GM12865 (cell line): Measurements from ENCODE around the gene ILKAP.
"Not testable (repeated sequence)": the region's sequence is repeated elsewhere in the genome, so short reads cannot be mapped to it uniquely, and the experiment has no call there.

Experiments used
- DNase-seq: peaks from one replicate; pipeline ENCODE4 v3.0.0; 2010; ENCODE audit warnings: low read depth
- H3K4me3 ChIP-seq: 2 replicates; pipeline ENCODE4 v1.5.1; 2011; ENCODE audit warnings: mild to moderate bottlenecking, low read depth, low read length, control low read depth
- CTCF ChIP-seq: IDR thresholded peaks from 2 replicates; pipeline ENCODE4 v1.5.1; 2011; ENCODE audit warnings: low read length, control low read depth, low read depth, inconsistent platforms; ENCODE audit not compliant: insufficient read depth; ENCODE audit errors: missing control alignments

Gene ILKAP

GRCh38 chr2:238174291-238174690 is 29.2 kb downstream of the ILKAP start:
- no peak overlapping the region for H3K4me3 ChIP-seq
- DNase-seq: no peak
- no peak for TF ChIP-seq CTCF

- peak; percentile 26 for TF ChIP-seq CTCF
- no peak for DNase-seq
Observed at GRCh38 chr2:238173692-238174091, 29.8 kb downstream of the ILKAP start.

GRCh38 chr2:238172439-238172838 is 31.1 kb downstream of the ILKAP start:
- no peak for DNase-seq
- TF ChIP-seq CTCF: no peak
- H3K4me3 ChIP-seq: no peak overlapping the region

More at GRCh38 chr2:238173692-238174091, 29.8 kb downstream of the ILKAP start:
- H3K4me3 ChIP-seq: no peak overlapping the region

- TF ChIP-seq CTCF: no peak
- no peak for DNase-seq
- no peak overlapping the region for H3K4me3 ChIP-seq
Observed at GRCh38 chr2:238171575-238172187, 31.8 kb downstream of the ILKAP start.

- not testable (repeated sequence) for DNase-seq, H3K4me3 ChIP-seq
Observed at GRCh38 chr2:238171072-238171431, 32.4 kb downstream of the ILKAP start.

- DNase-seq: no peak
- no peak overlapping the region for H3K4me3 ChIP-seq
- no peak for TF ChIP-seq CTCF
Observed at GRCh38 chr2:238170386-238171071, 33.0 kb downstream of the ILKAP start.

GRCh38 chr2:238169708-238170251 is 33.7 kb downstream of the ILKAP start:
- no peak for DNase-seq
- no peak for TF ChIP-seq CTCF
- H3K4me3 ChIP-seq: no peak overlapping the region
